Adrenal gland (tissue), 12 donors: ENCODE measurements around the gene HSBP1. TPM values are rescaled to one million over a fixed set of nuclear protein-coding genes. Genes with fewer than 3 reads are reported as not detected.

Source experiments
- DNase-seq, 7 donors: peaks; one replicate each; pipeline ENCODE4 v3.0.0-alpha.2; 2019 to 2020
- H3K27ac ChIP-seq, 5 donors: fragments of 200-600 bp; sonication (generic) in 4 of 5; 1 replicate in 3 of 5; 2 replicates in 2 of 5; pipeline versions ENCODE4 v1.5.1 to v1.8.0; 2016 to 2020; ENCODE audit warnings: mild to moderate bottlenecking in 1 of 5
- H3K27me3 ChIP-seq: fragments of 200-600 bp; 2 replicates; pipeline ENCODE4 v1.8.0; 2021
- H3K36me3 ChIP-seq, 2 donors: fragments of 200-600 bp; replicated peaks in 1 of 2; 1 replicate in 1 of 2; 2 replicates in 1 of 2; pipeline versions ENCODE4 v1.5.1 to v1.8.0; 2018 to 2022
- H3K4me1 ChIP-seq, 2 donors: fragments of 200-600 bp; replicated peaks in 1 of 2; 1 replicate in 1 of 2; 2 replicates in 1 of 2; pipeline versions ENCODE4 v1.5.1 to v1.8.0; 2018 to 2021
- H3K4me3 ChIP-seq, 4 donors: fragments of 200-600 bp; sonication (generic) in 3 of 4; one replicate each; pipeline ENCODE4 v1.5.1; 2016 to 2018
- H3K9me3 ChIP-seq, 3 donors: fragments of 200-600 bp; sonication (generic) in 1 of 3; replicated peaks in 1 of 3; 1 replicate in 2 of 3; 2 replicates in 1 of 3; pipeline versions ENCODE4 v1.5.1 to v1.8.0; 2016 to 2021
- CTCF ChIP-seq, 6 experiments: fragments of 450-650 bp in 4 of 6; fragments of 200-600 bp in 2 of 6; sonication (generic) in 1 of 6; IDR thresholded peaks; 1 replicate in 5 of 6; 2 replicates in 1 of 6; pipeline versions ENCODE4 v1.5.1 to v1.8.0; 2016 to 2021; ENCODE audit warnings: antibody characterized with exemption in 6 of 6, mild to moderate bottlenecking in 2 of 6, moderate library complexity in 1 of 6
- POLR2A ChIP-seq, 2 donors: fragments of 450-650 bp; IDR thresholded peaks; one replicate each; pipeline ENCODE4 v1.6.1; 2017; ENCODE audit warnings: antibody characterized with exemption in 2 of 2, mild to moderate bottlenecking in 2 of 2, moderate library complexity in 1 of 2
- WGBS, 4 donors: extraction: QIAGEN DNeasy Blood & Tissue Kit in 2 of 4; methylation state at CpG; one replicate each; pipeline versions ENCODE4 v1.1.5 to v1.1.7; 2013 to 2017; 5-methylcytosine and 5-hydroxymethylcytosine counted together
- intact Hi-C, 2 donors: fragments of 100-400 bp; cut with DNase I; formaldehyde crosslinking; loops; one replicate each; pipeline versions ENCODE4 v1.14.1 to v1.15.0; 2022 to 2023
- polyA plus RNA-seq, 3 donors: library from polyadenylated mRNA; stranded (reverse); fragments of 200-250 nt in 2 of 3; fragments of 350-450 nt in 1 of 3; fragmentation: Illumina TruSeq in 1 of 3; extraction: RNeasy Lipid Tissue Mini Kit (QIAGEN cat#74804) in 1 of 3; gene quantifications; one replicate each; pipeline ENCODE4 v1.2.3, GENCODE V29; 2013 to 2014
- total RNA-seq, 9 donors: library from RNA; depleted of rRNA in 4 of 9; stranded (reverse); fragments of >200 nt in 4 of 9; fragments of 120-200 nt in 1 of 9; fragmentation: NEBNext Ultra II Directional in 1 of 9; extraction: Animal tissue kit (Norgen Biotek cat#: 25700) in 1 of 9; gene quantifications; one replicate each; pipeline versions ENCODE4 v1.1.0 to v1.2.4, GENCODE V29; 2013 to 2023
- donor health status: healthy with polysubstance abuse.
- donor health status: Bipolar disorder and iron deficiency.
- donor health status: DM: yes; HTN: yes; CAD: no.
- donor health status: DM: no; HTN: no; CAD: no.
- donor health status: DM: no; HTN: no; CAD: no.
- donor health status: DM: yes; HTN: yes; CAD: no.

Gene HSBP1
- total and polyA plus RNA-seq, 12 donors = 11.0 to 214 (median 112) TPM

- 84 to 91% (median 86%) methylated on average over 8 of the region's 8 CpGs for WGBS, 4 donors
- Histone ChIP-seq H3K4me3 (no peak overlapping the region), H3K36me3 (no peaks in the 10 kb centered on the region), H3K27me3 (no peaks in the 10 kb centered on the region), H3K27ac (no peak overlapping the region), H3K9me3 (no peaks in the 10 kb centered on the region), H3K4me1 (no peaks in the 10 kb centered on the region)
- TF ChIP-seq CTCF (IDR thresholded peaks at IDR 0.05) = no peak
- no peak for TF ChIP-seq POLR2A (IDR thresholded peaks at IDR 0.05)
- no peak for DNase-seq
- intact Hi-C loops = no loop called here
These were observed 18.0 kb upstream of the HSBP1 start for GRCh38 chr16:83789642-83790401.

GRCh38 chr16:83791916-83792315, 15.9 kb upstream of the HSBP1 start:
- Histone ChIP-seq H3K4me3 (no peak overlapping the region), H3K27ac (no peak overlapping the region), H3K27me3 (no peaks in the 10 kb centered on the region), H3K4me1 (no peaks in the 10 kb centered on the region), H3K36me3 (no peaks in the 10 kb centered on the region), H3K9me3 (no peaks in the 10 kb centered on the region)
- TF ChIP-seq CTCF (IDR thresholded peaks at IDR 0.05) (no peak), POLR2A (IDR thresholded peaks at IDR 0.05) (no peak)
- WGBS, 4 donors = 90 to 94% (median 92%) methylated on average over 10 of the region's 10 CpGs
- DNase-seq = no peak
- intact Hi-C loops = no loop called here

- Histone ChIP-seq H3K36me3 (no peaks in the 10 kb centered on the region), H3K9me3 (no peaks in the 10 kb centered on the region), H3K27me3 (no peaks in the 10 kb centered on the region), H3K4me3 (no peak overlapping the region), H3K4me1 (no peaks in the 10 kb centered on the region), H3K27ac (no peak overlapping the region)
- DNase-seq = no peak
- TF ChIP-seq CTCF (IDR thresholded peaks at IDR 0.05) (no peak), POLR2A (IDR thresholded peaks at IDR 0.05) (no peak)
- intact Hi-C loops = no loop called here
- WGBS, 4 donors = 48 to 80% (median 71%) methylated on average over 2 of the region's 2 CpGs
These were observed 15.4 kb upstream of the HSBP1 start for GRCh38 chr16:83792391-83792790.

- DNase-seq = no peak
- intact Hi-C loops = no loop called here
- Histone ChIP-seq H3K9me3 (no peaks in the 10 kb centered on the region), H3K4me3 (no peak overlapping the region), H3K36me3 (no peaks in the 10 kb centered on the region), H3K27me3 (no peaks in the 10 kb centered on the region), H3K27ac (no peak overlapping the region), H3K4me1 (no peaks in the 10 kb centered on the region)
- 72 to 83% (median 73%) methylated on average over 7 to 9 of the region's 9 CpGs for WGBS, 4 donors
- TF ChIP-seq CTCF (IDR thresholded peaks at IDR 0.05) (no peak), POLR2A (IDR thresholded peaks at IDR 0.05) (no peak)
These were observed 14.6 kb upstream of the HSBP1 start for GRCh38 chr16:83793179-83793578.
